ENCODE measurements around the gene DOP1A. TPM values are rescaled to one million over a fixed set of nuclear protein-coding genes. Genes with fewer than 3 reads are reported as not detected.

DOP1A gene
- total RNA-seq, 1 experiment from 2014 or later, result 17.0 TPM

GRCh38 chr6:83185096-83185495 lies 117.6 kb downstream of the DOP1A start:
- Mint-ChIP-seq H3K4me3 (no peak overlapping the region), H3K27me3 (ENCODE audit: low read depth) (no peaks in the 10 kb centered on the region), H3K27ac (0 out of 7 replicates have a peak overlapping the region, but pooled peaks of 1 of the 3 experiments have one; percentile 53), H3K4me1 (peaks cover 7 to 14% of the 10 kb centered on the region in 2 experiments), H3K36me3 (ENCODE audit: insufficient read depth in 1 of 3, low read depth in 3 of 3) (peaks cover 19 to 90% (median 78%) of the 10 kb centered on the region in 3 experiments), H3K9me3 (no peaks in the 10 kb centered on the region)
- Histone ChIP-seq H3K23ac (ENCODE audit: insufficient read length, low read depth, low read length) (no peak overlapping the region), H2AK5ac (ENCODE audit: insufficient read length, low read length) (no peak overlapping the region), H3K79me2 (ENCODE audit: insufficient read depth, low read length) (no peaks in the 10 kb centered on the region), H4K91ac (ENCODE audit: insufficient read length, low read depth, low read length) (no peak overlapping the region), H4K5ac (ENCODE audit: insufficient read length, low read depth, low read length) (no peak overlapping the region), H2BK12ac (ENCODE audit: insufficient read length, low read depth, low read length) (no peak overlapping the region), H3T11ph (ENCODE audit: low read length) (no peak overlapping the region), H3K4me2 (ENCODE audit: insufficient read depth, insufficient read length, low read length) (no peak overlapping the region), H2BK20ac (ENCODE audit: low read depth, low read length, poor library complexity, severe bottlenecking) (no peak overlapping the region), H3K9ac (ENCODE audit: extremely low read depth, insufficient read length, low read length) (no peak overlapping the region), H3K9me3 (ENCODE audit: control insufficient read depth, low read depth, low read length) (no peaks in the 10 kb centered on the region), H3K18ac (ENCODE audit: insufficient read length, low read depth, low read length) (no peak overlapping the region), H3K79me1 (ENCODE audit: insufficient read depth, low read depth, low read length, poor library complexity, severe bottlenecking) (no peaks in the 10 kb centered on the region), H2AFZ (ENCODE audit: low read length) (no peak overlapping the region), H3K27me3 (ENCODE audit: insufficient read depth, low read length) (no peaks in the 10 kb centered on the region), H4K8ac (replicated peaks; ENCODE audit: insufficient read length, low read depth, low read length) (no peak overlapping the region), H3K27ac (ENCODE audit: insufficient read length, low read depth, low read length) (no peak overlapping the region), H3K56ac (ENCODE audit: insufficient read length, low read depth, low read length) (no peak overlapping the region), H3K23me2 (ENCODE audit: insufficient read length, low read depth, low read length, poor library complexity, severe bottlenecking) (no peaks in the 10 kb centered on the region), H3K4me1 (ENCODE audit: insufficient read depth, low read length) (no peaks in the 10 kb centered on the region), H2BK15ac (ENCODE audit: low read depth, low read length) (no peak overlapping the region), H2BK5ac (ENCODE audit: insufficient read length, low read length) (no peak overlapping the region), H3K4ac (ENCODE audit: low read depth, low read length) (no peak overlapping the region), H3K14ac (ENCODE audit: insufficient read depth, low read length) (no peak overlapping the region), H2BK120ac (ENCODE audit: low read depth, low read length, poor library complexity, severe bottlenecking) (no peak overlapping the region), H4K20me1 (ENCODE audit: control insufficient read depth, insufficient read depth, insufficient read length) (no peaks in the 10 kb centered on the region)
- TF ChIP-seq, protein P1, sequence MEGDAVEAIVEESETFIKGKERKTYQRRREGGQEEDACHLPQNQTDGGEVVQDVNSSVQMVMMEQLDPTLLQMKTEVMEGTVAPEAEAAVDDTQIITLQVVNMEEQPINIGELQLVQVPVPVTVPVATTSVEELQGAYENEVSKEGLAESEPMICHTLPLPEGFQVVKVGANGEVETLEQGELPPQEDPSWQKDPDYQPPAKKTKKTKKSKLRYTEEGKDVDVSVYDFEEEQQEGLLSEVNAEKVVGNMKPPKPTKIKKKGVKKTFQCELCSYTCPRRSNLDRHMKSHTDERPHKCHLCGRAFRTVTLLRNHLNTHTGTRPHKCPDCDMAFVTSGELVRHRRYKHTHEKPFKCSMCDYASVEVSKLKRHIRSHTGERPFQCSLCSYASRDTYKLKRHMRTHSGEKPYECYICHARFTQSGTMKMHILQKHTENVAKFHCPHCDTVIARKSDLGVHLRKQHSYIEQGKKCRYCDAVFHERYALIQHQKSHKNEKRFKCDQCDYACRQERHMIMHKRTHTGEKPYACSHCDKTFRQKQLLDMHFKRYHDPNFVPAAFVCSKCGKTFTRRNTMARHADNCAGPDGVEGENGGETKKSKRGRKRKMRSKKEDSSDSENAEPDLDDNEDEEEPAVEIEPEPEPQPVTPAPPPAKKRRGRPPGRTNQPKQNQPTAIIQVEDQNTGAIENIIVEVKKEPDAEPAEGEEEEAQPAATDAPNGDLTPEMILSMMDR (conservative IDR thresholded peaks at IDR 0.05), result no peak
- no CpG with 5 or more reads among the region's 2 CpGs for WGBS (ENCODE audit: extremely low coverage, insufficient read length, low lambda C conversion rate)
- DNase-seq, result no peak

Measured in H9 (cell line).